Panc1 (cell line): ENCODE data around the gene LDB3. TPM values are rescaled to one million over a fixed set of nuclear protein-coding genes. Genes with fewer than 3 reads are reported as not detected.

Experiments
- ATAC-seq: fragments of 200-7000 bp; cut with Tn5 transposase; 2 replicates; pipeline ENCODE4 v1.9.1; 2020; ENCODE audit warnings: mild to moderate bottlenecking, moderate library complexity
- BruUV-seq: library from RNA; stranded (reverse); fragments of 400-500 nt; replicated peaks from 2 replicates; lab custom pipeline; 2021; lab: Mats Ljungman, UMichigan
- CTCF ChIA-PET: fragments of 300-600 bp; sonication (Branson Sonifier 250); formaldehyde crosslinking; loops from one replicate; lab custom pipeline; 2022; ENCODE audit warnings: antibody characterized with exemption; lab: Charles Lee
- POLR2A ChIA-PET: fragments of 300-600 bp; sonication (Branson Sonifier 250); formaldehyde crosslinking; loops from one replicate; lab custom pipeline; 2022; ENCODE audit warnings: antibody characterized with exemption; lab: Charles Lee
- DNase-seq: peaks from one replicate; pipeline ENCODE4 v3.0.0-alpha.2; 2010; ENCODE audit warnings: low read depth, low spot score
- H3K27ac ChIP-seq: 2 replicates; pipeline ENCODE4 v1.5.1; 2011; ENCODE audit warnings: mild to moderate bottlenecking, low read length, inconsistent platforms
- H3K27me3 ChIP-seq: fragments of 200-500 bp; sonication (Bioruptor generic); 2 replicates; pipeline ENCODE4 v1.6.0; 2014; ENCODE audit warnings: low read length, inconsistent platforms; ENCODE audit not compliant: control insufficient read depth, insufficient read depth
- H3K36me3 ChIP-seq: fragments of 200-500 bp; sonication (Bioruptor generic); 2 replicates; pipeline ENCODE4 v1.5.1; 2014; ENCODE audit warnings: inconsistent platforms, mild to moderate bottlenecking, low read length, moderate library complexity; ENCODE audit not compliant: control insufficient read depth, insufficient read depth
- H3K4me1 ChIP-seq: 2 replicates; pipeline ENCODE4 v1.5.1; 2011; ENCODE audit warnings: inconsistent platforms, mild to moderate bottlenecking, low read length, moderate library complexity; ENCODE audit not compliant: control insufficient read depth, insufficient read depth
- H3K4me3 ChIP-seq, 2 experiments: 2 replicates each; pipeline ENCODE4 v1.5.1; 2011 to 2012; ENCODE audit warnings: low read depth in 2 of 2, low read length in 2 of 2, mild to moderate bottlenecking in 2 of 2, inconsistent platforms in 1 of 2, moderate library complexity in 1 of 2
- H3K9me3 ChIP-seq: fragments of 200-500 bp; sonication (Bioruptor generic); 2 replicates; pipeline ENCODE4 v1.5.1; 2014; ENCODE audit warnings: low read depth, mild to moderate bottlenecking, inconsistent platforms, low read length, moderate library complexity; ENCODE audit not compliant: control insufficient read depth, insufficient read depth
- POLR2AphosphoS5 ChIP-seq: IDR thresholded peaks from 2 replicates; pipeline ENCODE4 v1.6.1; 2012; ENCODE audit warnings: mild to moderate bottlenecking, low read depth, low read length, moderate library complexity
- REST ChIP-seq, 2 experiments: IDR thresholded peaks; 2 replicates each; pipeline ENCODE4 v1.6.1; 2011 to 2012; ENCODE audit warnings: low read depth in 2 of 2, control low read depth in 1 of 2, low read length in 1 of 2, mild to moderate bottlenecking in 1 of 2, moderate library complexity in 1 of 2; ENCODE audit not compliant: insufficient read depth in 1 of 2
- SIN3A ChIP-seq: IDR thresholded peaks from 2 replicates; pipeline ENCODE4 v1.6.1; 2012; ENCODE audit warnings: low read depth, mild to moderate bottlenecking, low read length, moderate library complexity, borderline replicate concordance; ENCODE audit not compliant: insufficient read depth
- TCF7L2 ChIP-seq: IDR thresholded peaks from 2 replicates; pipeline ENCODE4 v1.6.1; 2011; ENCODE audit warnings: mild to moderate bottlenecking, low read depth, low read length, inconsistent platforms
- in situ Hi-C: cut with HindIII; loops from 2 replicates; pipeline ENCODE4 v1.10.0; 2016; ENCODE audit warnings: low sequenced_read_pairs, low pct_unique_long_range_greater_than_20kb
- intact Hi-C: fragments of 100-400 bp; cut with micrococcal nuclease; formaldehyde crosslinking; loops from one replicate; pipeline ENCODE4 v1.10.0; 2022; ENCODE audit not compliant: unreplicated experiment
- total RNA-seq: library from RNA; stranded (reverse); gene quantifications from one replicate; pipeline ENCODE4 v1.2.1, GENCODE V29; 2021; ENCODE audit not compliant: unreplicated experiment
- TF ChIP-seq, protein P1 (sequence below): fragments of 450-650 bp; IDR thresholded peaks from 2 replicates; pipeline ENCODE4 v1.5.1; 2017; ENCODE audit warnings: mild to moderate bottlenecking

LDB3 gene
- total RNA-seq, 1 experiment from 2014 or later, result 0.15 TPM

DNA sequence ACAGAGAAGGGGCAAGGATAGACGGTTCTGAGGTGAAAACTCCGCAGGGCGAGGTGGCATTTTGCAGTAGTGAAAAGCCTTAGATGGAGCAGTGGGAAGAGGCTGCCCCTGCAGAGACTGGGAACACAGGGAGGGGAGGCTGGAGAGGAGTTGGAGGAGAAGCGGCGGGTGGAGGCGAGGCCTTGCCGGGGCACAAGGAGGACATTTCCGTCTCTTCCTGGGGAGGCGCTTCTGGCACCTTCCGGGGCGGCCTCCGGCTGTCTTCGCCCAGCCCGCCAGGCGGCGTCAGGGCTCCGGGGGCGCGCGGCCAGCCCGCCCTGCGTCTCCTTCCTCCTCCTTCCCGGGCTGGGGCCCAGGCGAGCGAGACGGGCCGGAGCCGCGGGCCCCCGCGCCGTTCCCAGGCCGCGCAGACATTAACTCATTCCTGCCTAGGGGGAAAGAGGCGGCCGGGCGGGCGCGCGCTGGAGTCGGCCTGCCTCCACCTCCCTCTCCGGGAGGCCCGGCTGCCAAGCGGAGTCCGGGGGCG lies 42.7 kb downstream of the LDB3 start:
- Histone ChIP-seq H3K27me3 (no peaks in the 10 kb centered on the region), H3K4me1 (peaks cover 18% of the 10 kb centered on the region), H3K9me3 (no peaks in the 10 kb centered on the region), H3K4me3 (peak overlapping the region; percentile 59 to 69), H3K36me3 (no peaks in the 10 kb centered on the region), H3K27ac (peak overlapping the region; percentile 99)
- ChIA-PET POLR2A (no interaction called here), CTCF (no interaction called here)
- ATAC-seq (peak; percentile 94), DNase-seq (no peak)
- BruUV-seq, result no TSS peak
- intact Hi-C loops (loop anchor here (2.0 kb wide), 1 partner anchor 188 kb away; no protein-coding TSS in a partner anchor), in situ Hi-C loops (no loop called here)
- TF ChIP-seq REST (IDR thresholded peaks at IDR 0.05; ENCODE audit: insufficient read depth in 1 of 2, low read depth in 2 of 2, low read length in 1 of 2), result peak in 1 of 2 experiments; percentile 20; a peak in 1 of 4 replicates
- TF ChIP-seq POLR2AphosphoS5, result peak; percentile 89
- peak; percentile 63; the same call in 1 of the 2 replicates for TF ChIP-seq SIN3A
- TF ChIP-seq, protein P1, sequence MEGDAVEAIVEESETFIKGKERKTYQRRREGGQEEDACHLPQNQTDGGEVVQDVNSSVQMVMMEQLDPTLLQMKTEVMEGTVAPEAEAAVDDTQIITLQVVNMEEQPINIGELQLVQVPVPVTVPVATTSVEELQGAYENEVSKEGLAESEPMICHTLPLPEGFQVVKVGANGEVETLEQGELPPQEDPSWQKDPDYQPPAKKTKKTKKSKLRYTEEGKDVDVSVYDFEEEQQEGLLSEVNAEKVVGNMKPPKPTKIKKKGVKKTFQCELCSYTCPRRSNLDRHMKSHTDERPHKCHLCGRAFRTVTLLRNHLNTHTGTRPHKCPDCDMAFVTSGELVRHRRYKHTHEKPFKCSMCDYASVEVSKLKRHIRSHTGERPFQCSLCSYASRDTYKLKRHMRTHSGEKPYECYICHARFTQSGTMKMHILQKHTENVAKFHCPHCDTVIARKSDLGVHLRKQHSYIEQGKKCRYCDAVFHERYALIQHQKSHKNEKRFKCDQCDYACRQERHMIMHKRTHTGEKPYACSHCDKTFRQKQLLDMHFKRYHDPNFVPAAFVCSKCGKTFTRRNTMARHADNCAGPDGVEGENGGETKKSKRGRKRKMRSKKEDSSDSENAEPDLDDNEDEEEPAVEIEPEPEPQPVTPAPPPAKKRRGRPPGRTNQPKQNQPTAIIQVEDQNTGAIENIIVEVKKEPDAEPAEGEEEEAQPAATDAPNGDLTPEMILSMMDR, result peak; percentile 98
- TF ChIP-seq TCF7L2, result no peak; the same call in none of the 2 replicates

DNA sequence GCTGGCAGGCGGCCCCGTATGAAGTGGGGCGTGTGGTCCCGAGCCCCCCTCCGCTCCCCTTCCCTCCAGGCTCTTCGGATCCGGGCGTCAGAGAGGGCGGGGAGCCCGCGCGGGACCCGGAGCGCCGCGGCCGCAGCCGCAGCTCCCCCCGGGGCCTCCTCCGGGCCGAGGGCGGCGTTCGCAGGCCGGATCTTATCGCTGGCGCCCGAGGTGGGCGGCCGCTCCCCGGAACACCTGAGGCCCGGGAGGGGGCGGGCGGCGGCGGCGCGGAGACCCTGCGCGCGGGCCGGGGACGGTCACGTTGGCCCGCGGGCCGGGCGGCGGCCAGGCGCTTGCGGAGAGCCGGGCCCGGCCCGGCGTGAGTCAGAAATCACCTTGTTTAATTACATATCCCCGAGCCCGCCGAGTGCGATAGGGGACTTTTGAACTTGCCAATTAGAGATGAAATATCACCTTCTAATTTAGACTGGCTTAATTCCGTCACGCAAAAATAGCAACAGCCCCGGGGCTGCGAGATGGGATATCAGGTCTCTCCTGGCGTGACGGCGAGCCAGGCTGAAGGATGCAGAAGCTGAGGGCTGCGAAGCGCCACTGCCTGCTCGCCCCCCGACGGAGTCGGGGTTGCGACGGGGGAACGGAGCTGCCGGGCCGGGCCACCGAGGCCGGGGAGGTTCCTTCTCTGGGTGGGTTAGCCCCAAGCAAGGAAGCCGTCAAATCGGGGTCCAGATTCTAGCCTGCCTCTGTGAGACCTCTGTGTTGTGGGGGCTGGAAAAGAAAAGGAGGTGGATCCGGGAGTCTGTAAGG lies 43.4 kb downstream of the LDB3 start:
- CTCF ChIA-PET, result no interaction called here

More for the DNA sequence above, 43.4 kb downstream of the LDB3 start:
- in situ Hi-C loops (no loop called here), intact Hi-C loops (loop anchor here (2.0 kb wide), 1 partner anchor 187 kb away; no protein-coding TSS in a partner anchor)
- BruUV-seq, result no TSS peak
- TF ChIP-seq REST (IDR thresholded peaks at IDR 0.05; ENCODE audit: insufficient read depth in 1 of 2, low read depth in 2 of 2, low read length in 1 of 2), result no peak
- 0 out of 2 replicates have a peak, but pooled peaks have one; percentile 2 for TF ChIP-seq SIN3A
- TF ChIP-seq TCF7L2, result 0 out of 2 replicates have a peak, but pooled peaks have one; percentile 67
- Histone ChIP-seq H3K9me3 (no peaks in the 10 kb centered on the region), H3K4me1 (peaks cover 18% of the 10 kb centered on the region; the same call in 1 of the 2 replicates), H3K4me3 (peak overlapping the region; percentile 59 to 69), H3K36me3 (no peaks in the 10 kb centered on the region), H3K27ac (peak overlapping the region; percentile 99), H3K27me3 (no peaks in the 10 kb centered on the region)
- ATAC-seq (peak; percentile 65), DNase-seq (no peak)
- POLR2A ChIA-PET, result no interaction called here
